ENCODE results near the gene CSNK1D.

DNA sequence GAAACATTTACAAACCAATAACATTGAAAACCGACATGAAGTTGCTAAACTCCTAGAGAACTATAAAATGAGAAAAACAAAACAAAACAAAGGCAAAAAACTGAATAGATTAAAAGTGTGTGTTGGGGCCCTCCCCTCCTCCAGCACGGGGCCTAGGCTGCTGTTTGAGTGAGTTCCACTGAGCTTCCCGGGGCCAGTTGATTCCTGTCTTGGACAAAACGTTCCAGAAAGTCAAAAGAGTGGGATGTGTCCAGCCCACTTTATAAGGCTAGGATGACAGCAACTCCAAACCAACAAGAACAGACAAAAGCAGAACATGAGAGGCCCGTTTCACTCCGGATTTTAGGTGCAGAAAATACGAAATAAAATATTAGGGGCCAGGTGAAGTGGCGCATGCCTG, 11.6 kb upstream of the CSNK1D start:
- TF ChIP-seq, protein P1, sequence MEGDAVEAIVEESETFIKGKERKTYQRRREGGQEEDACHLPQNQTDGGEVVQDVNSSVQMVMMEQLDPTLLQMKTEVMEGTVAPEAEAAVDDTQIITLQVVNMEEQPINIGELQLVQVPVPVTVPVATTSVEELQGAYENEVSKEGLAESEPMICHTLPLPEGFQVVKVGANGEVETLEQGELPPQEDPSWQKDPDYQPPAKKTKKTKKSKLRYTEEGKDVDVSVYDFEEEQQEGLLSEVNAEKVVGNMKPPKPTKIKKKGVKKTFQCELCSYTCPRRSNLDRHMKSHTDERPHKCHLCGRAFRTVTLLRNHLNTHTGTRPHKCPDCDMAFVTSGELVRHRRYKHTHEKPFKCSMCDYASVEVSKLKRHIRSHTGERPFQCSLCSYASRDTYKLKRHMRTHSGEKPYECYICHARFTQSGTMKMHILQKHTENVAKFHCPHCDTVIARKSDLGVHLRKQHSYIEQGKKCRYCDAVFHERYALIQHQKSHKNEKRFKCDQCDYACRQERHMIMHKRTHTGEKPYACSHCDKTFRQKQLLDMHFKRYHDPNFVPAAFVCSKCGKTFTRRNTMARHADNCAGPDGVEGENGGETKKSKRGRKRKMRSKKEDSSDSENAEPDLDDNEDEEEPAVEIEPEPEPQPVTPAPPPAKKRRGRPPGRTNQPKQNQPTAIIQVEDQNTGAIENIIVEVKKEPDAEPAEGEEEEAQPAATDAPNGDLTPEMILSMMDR (IDR thresholded peaks at IDR 0.05; ENCODE audit: low read depth, low read length, poor library complexity, severe bottlenecking) = no peak
- TF ChIP-seq EZH2phosphoT487 (IDR thresholded peaks at IDR 0.05; ENCODE audit: borderline replicate concordance, low read length) = no peak
